ENCODE results near the gene NAP1L4.

Gene NAP1L4

DNA sequence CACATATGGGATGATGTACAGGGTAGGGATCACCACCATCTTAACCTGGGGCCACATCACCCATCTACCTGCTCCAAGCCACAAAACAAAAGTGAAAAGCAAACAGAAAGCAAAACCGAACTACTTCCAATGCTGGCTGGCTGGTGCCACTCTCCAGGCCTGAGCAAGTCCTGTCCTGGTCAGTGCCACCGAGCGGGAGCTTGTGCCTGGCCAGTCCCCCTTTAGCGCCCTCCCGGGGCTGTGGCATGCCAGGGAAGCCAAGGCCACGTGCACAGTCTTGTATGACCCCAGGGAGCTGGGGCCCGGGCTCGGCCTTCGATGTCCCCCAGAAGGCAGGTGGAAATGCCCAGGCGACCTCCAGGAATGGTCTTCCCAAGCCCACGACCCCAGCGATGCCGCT lies 17.9 kb upstream of the NAP1L4 start:
- no peak for DNase-seq

DNA sequence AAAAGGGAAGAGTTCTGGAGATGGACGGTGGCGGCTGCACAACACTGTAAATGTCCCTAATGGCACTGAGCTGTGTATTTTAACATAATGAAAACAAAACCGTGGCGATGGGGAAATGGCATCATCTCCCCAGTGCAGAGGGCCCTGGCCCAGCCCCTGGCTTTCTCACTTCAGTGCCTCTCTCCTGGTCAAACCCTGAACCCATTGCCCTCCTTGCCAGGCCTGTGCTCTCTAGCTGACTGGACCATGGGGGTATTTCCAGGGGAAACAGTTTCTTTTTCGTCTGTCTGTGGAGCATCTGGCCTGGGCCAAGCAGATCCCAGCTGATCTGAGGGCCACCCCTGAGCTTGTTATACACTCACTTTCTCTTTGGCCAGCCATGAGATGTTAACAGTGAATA lies 17.4 kb upstream of the NAP1L4 start:
- no peak for DNase-seq

DNA sequence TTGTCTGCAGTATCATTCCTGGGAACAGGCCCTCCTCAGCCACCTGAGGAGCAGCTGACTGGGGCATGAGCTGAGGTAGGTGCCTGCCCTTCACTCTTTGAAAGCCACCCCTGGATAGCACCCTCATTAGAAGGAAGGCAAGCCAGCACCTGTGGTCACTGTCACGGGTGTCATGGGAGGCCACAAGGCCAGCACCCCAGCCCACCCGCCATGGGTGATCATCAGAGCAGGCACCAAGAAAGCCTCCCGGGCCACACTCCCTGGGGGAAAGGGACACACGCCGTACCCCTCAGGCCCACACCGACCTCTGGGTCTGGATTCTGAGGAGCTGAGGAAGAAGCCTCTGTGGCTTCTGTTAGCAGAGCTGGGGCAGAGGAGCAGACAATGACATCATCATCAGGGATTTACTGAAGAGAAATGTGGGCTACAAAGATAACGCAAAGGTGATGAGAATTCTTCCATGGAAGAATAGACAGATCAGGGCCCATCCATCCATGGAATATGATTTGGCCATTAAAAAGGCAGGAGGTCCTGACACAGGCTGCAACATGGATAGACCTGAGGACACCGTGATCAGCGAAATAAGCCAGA lies 16.7 kb upstream of the NAP1L4 start:
- DNase-seq: peak; percentile 7

DNA sequence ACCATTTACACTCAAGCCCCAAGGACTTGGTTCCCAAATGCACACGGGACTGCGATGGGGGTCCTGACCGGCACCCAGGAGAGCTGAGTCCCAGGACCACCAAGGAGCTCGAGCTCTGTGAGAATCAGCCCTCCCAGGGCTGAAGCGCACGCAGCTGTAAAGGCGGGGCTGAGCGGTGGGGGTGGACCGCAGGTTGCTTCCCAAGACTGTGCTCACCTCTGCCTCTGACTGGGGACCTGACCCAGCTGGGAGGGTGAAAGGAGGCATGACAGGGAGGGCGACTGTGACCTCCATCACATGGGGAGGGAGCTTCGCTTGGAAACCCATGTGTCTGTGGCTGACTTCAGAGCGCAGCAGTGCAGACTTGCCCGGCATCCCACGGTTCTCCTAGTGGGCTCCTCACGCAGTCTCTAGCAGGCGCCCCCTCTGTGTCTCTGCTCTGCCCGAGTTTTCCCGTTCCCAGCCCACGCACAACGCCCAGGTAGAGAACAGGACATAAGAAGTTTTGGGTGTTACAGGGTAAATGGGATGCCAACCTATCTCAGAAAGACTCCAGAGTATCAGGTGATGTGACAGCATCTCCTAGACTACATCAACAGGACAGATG lies 15.4 kb upstream of the NAP1L4 start:
- peak; percentile 20 for DNase-seq

DNA sequence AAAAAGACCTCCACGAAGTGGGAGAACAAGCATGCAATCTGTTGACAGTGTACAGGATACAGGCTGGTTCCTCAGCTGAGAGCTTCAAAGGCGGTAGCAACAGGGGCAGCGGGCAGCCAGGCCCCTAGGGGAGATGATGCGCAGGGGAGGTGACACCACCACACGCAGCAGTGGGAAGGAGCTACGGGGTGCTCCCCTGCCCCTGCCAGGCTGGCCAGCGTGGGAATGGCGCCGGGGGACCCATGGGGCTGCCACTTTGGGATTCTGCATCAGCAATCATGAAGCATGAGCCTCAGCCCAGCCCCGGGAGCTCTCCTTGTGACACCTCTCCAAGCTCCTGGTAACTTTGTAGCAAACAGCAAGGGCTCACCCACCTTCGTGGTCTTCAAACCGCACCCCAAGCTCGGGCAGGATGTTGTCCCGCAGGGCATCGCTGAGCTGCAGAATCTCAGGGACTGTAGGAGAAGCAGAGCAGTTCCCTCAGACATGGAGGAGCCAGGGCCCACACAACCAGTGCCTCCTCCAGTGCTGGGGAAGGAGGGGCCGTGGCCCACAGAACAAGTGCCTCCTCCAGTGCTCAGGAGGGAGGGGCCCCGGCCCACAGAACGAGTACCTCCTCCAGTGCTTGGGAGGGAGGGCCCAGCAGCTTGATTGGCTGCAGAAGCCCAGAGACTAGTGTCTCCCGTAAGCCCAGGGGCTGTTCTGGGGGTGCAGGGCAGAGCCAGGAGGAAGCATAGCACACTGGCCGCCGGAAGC lies 14.6 kb upstream of the NAP1L4 start:
- peak; percentile 31 for DNase-seq

DNA sequence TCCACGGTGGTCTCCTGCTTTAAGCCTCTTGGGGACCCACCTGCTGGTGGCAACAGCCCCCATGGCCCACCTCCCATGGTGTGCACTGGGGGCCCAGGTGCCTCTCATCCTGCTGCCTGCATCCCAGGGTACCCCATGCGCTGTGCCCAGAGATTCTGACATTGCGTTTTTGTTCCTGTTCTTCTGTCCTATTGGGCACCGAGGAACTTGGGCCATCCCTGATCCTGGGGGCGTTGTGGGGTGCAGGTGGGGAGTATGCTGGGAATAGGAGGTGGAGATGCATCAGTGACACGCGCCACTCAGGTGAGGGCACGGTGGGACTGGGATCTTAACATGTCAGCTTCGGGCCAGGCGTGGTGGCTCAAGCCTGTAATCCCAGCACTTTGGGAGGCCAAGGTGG lies 12.4 kb upstream of the NAP1L4 start:
- peak; percentile 24 for DNase-seq

DNA sequence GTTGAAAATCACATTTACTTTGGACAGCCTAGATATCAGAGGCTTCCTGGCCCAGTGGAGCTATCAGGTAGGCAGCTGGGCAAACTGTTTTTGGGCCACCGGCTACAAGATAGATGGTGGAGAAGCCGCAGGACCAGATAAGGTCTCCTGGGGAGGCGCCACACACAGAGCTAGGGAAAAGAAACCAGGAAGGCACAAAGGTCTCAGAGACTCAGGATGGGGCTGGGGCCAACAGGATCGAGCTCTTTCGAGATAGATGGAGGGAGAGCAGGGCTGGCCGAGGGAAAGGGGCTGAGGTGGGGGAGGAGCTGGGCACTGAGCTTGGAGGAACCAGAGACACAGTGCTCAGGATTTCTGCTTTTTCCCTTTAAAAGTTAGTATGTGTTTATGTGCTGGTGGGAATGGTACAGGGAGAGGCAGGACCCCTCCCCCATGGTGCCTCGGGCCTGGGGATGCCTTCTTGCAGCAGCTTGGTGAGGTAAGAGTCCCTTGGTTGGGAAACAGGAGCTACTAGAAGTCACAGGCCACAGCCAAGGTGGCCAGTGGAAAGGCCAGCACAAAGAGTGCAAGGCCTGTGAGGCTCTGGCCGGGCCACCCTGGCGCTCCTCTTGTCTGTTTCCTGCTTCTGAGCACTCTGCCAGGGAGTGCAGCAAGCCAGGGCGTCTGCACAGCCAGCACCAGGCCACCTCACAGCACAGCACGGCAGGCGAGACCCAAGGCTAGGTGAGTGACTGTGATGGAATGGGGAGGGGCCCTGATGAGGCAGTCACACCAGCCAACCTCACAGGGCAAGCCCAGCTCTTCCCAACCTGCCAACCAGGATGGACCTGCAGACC lies 11.5 kb upstream of the NAP1L4 start:
- DNase-seq: peak; percentile 41

DNA sequence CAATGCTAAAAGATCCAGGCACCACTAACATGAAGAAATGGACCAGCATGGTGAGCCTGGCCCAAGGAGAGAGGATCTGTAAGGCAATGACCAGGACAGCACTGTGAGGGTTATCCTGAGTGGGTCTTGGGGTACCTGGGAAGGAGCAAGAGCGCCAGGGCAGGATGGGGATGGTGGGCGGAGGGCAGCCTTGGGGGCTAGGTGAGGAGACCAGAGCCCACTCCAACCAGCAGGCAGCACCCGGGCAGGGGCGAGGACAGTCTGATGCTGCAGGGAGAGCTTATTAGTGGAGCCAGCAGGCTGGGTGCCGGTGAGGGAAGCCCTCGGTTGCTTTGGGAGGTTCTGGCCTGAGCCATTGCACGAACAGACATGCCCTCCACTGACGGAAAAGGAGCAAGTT lies 10.7 kb upstream of the NAP1L4 start:
- DNase-seq: no peak

DNA sequence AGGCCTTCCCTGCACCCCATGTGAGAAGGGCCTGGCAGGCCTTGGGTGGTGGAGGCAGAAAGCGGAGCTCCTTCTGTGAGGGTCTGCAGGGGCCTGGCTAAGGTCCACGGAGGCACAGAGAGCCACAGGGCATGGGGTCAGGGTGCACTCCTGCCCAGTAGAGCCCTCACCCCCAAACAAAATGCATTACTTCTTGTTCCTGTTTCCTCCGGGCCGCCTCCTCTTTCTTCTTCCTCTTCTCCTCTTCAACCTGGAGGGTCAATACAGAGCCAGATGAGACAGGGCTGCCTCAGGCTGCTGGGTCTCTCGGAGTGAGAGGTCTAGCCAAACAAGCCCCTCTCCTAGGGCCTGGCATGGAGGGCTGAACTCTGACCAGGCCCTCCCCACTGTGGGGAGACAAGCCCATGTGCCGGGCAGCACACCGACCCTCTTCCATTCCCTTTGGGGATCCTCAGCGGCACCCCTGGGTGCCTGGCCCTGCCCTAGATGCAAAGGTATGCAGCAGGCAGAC lies 10.3 kb upstream of the NAP1L4 start:
- no peak for DNase-seq

DNA sequence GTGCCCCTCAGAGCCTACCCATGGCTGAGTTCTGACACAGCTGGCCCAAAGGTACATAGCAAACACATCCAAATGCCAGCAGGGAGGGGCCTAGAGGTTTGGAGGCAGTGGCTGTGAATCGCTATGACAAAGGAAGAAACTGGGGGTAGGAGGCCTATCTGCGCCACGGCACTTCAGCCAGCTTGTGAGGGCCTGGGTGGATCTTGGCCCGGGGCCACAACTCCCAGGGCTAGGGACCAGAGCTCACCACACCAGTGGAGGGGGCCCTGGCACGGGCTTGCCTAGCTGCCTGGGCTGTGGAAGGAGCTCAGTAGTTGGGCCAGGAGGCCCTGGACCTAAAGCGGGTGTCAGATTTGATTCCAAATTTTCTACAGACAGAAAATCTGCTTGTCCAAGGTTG lies 9.4 kb upstream of the NAP1L4 start:
- no peak for DNase-seq

DNA sequence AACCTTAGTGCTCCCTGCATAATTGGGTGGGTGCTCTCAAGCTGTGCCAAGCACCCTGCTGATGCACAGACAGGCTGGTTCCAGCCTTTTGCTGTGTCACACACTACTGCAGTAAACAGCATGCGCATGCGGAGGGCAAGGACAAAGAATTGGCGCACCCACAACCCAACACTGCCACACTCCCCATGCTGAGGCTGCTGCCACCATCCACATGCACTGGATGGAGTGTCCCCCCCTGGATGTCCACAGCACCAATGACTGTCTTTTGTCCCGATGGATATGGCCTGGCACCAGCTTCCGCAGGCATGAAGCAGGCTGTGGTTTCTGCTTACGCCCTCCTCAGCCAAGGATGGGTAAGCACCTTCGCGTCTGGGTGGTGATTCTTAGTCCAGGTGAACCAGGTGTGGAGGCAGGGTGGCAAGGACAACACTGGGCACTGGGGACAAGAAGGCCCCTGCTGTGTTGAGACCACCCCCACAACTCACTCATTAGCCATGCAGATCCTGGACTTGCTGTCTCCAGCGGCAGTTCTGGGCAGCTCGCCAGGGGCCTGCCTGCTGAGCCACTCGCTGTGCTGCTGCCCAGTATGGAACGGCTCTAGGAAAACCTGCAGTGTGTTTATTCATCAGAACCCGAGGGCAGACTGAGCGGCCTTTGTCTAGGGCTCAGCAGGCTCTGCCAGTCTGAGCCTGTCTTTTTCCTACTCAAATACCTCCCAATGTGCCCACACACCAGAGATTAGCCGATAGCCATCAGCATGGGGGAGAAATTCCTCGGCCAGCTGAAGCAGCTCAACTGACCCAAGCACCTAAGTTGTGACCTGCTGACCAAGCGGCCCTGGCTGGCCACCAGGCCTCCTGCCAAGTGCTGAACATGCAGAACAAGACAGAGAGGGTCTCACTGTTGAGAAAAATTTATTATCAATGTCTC lies 8.2 kb upstream of the NAP1L4 start:
- peak; percentile 75 for DNase-seq

DNA sequence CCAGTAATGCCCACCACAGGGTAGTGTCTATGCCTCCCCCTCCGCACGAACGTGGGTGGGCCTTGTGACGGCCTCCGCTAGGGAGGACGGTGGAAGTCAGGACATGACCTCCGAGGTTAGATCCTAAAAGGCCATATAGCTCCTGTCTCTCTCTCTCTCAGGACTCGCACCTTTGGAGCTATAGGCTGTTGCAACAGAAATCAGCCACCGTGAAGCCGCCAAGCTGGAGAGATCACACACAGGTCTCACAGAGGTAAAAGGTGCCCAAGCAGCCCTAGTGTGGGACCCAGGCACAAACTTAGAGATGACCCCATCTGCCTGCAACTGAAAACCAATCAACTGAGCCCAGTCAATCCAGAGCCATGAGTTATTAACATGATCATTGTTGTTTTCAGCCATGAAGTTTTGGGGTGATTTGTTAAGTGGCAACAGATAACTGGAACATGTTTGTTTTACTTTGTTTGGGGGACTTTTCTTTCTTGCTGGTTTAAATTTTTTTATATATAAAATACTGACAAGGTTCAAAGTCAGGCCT lies 7.4 kb upstream of the NAP1L4 start:
- DNase-seq: no peak

DNA sequence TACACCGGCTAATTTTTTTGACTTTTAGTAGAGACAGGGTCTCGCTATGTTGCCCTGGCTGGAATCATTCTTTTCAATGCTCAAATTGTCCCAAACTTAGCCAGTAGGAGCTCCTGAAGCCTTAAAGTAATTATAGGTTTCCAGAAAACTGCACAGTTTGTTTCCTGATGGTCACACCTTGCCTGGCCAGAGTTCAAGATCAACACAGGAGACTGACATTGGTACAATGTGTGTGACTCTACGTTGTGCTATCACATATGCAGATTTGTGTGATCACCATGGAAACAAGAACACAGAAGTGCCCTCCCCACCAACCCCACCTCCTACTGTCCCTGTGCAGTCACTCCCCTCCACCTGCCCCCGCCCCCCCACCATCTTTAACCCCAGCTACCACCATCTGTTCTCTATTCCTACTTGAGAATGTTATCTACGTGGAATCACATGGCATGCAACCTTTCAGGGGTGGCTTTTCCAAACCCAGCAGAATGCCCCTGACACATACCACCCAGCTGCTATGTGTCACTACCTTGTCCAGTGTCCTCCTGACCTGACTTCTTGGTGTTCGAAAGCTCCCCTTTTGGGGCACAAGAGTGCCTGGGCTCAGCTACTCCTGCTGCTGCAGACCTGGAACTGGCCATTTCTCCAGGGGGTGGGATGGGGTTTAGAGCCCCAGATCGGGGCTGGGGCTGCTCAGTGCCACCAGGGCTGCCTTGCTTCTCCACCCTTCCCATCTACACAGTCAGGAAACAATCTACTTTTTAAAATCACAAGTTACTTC lies 6.1 kb upstream of the NAP1L4 start:
- DNase-seq: peak; percentile 36

DNA sequence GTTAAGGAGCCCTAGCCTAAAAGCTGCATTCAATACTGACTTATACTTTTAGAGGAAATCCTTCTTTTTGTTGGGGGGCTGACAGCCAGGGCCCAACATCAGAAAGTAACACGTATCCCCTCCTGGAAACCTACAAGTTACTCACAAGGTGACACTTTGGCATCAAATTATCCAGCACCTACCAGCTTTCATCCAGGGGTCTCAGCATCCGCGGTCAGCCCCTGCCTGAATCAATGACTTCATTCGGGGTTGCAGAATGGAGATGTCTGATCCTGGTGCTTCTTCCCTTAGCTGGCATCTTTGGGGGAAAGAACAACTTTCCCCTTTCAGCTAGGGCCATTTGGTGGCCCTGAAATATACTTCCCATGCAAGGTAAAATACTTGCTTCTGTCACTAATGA lies 5.3 kb upstream of the NAP1L4 start:
- peak; percentile 16 for DNase-seq

DNA sequence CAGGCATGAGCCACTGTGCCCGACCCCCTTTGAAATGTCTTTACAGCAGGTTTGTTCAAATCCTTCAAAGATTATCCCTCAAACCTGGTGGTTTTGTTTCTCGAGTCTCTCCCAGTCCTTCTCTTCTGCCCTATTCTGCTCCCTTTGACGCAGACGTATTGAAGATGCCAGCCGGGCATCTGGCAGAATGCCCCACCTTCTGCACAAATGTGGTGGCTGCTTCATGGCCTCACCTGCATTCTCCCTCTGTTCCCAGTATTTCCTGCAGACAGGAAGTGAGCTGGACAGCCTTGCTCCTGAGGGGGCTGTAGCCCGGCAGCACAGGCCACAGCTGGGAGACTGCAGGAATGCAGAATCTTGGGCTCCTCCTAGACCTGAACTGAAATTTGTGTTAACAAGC lies 4.8 kb upstream of the NAP1L4 start:
- DNase-seq: peak; percentile 28

DNA sequence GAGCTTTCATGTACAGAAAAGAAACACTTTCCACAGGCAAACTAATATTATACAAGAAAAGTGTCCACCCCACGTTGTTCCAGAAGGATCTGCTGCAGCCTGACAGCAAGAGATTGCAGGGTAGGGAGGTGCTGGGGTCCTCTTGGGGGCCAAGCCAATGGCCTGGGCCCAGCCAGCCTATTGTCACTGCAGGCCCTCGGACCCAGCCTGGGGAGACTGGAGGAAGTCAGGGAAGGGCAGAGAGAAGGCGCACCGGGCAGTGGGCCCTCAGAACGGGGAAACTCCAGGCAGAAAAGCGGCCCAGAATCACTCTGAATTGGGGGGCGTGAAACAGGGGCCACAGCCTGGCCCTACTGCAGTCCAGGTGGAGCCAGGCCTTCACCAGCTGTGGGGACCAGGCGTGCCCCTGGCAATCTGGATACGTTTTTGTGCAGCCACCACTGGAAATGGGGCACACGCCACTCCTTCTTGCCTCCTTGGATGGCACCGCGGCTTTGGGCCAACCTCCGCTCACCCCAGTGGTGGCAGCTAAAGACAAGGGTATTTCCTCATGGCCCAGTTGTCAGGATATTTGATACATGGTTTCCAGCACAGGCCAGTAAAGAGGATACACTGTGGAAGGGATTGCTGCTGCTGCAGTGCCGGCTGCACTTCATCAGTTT lies 3.9 kb upstream of the NAP1L4 start:
- DNase-seq: peak; percentile 10

DNA sequence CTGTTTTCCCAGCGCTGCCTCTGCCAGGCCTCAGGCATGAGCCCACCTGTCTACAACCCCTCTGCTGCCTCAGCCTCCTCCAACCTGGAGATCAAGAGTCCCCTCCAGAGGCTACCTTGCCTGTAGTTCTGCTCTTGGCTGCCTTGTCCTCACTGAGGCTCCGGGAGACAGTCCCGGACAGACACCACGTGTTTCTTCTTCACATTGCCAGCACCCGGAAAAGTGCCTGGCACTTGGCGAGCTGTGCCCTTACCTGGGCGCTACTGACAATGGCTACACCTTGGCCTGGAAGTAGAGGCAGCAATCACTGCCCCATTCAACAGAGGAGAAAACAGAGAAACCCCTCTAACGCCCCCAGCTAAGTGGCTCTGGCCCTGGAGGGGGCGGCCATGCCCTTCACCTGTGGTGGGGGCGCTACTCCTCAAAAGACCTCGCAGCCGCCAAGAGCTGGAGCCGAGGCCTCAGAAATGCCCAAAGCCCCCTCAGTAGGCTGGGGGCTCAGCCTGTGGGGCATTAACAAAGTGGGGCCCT lies 3.0 kb upstream of the NAP1L4 start:
- peak; percentile 18 for DNase-seq

DNA sequence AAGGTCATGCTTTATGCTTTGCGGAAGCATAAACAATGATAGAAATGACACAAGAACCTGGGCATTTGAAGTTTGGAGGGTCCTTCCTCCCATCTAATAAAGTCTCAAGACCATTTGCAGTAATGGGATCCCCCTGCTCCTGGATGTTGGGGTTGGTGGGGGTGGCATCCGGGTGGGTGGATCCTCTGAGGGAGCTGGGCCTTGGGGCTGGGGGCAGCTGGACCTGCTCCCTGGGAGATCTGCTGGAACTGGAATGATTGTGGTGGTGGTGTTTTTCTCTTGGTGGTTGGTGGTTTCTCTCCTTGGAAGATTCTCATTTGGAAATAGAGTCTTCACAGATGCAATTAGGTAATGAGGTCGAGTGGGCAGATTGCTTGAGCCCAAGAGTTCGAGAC lies 2.2 kb upstream of the NAP1L4 start:
- DNase-seq: no peak

DNA sequence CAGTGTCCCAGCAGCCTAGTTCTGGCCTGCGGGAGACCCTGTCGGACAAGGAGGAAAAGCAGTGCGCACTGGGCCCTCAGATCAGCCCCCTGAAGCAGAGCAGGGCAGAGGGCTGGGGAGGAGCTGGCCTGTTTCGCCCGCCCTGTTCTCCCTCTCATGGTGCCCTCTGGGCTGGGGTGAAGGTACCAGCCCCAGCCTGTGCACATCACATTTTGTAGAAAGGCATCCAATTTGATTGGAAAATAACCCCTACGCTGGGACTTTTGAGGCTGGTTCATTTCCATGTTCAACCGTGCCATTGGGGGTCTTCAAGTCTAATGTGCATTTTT lies 832 bp upstream of the NAP1L4 start:
- DNase-seq: no peak
